Measurements from ENCODE around the gene XRCC5.
"Not testable (repeated sequence)": the region's sequence is repeated elsewhere in the genome, so short reads cannot be mapped to it uniquely, and the experiment has no call there.

The XRCC5 gene

GRCh38 chr2:216206041-216206703 is 97.0 kb downstream of the XRCC5 start:
- DNase-seq, result no peak

GRCh38 chr2:216206821-216207220 is 97.7 kb downstream of the XRCC5 start:
- DNase-seq, result no peak

- DNase-seq, result not testable (repeated sequence)
These were observed 99.5 kb downstream of the XRCC5 start for GRCh38 chr2:216208661-216209060.

GRCh38 chr2:216210701-216211540 is 101.8 kb downstream of the XRCC5 start:
- DNase-seq, result no peak

- DNase-seq, result no peak
These were observed 102.5 kb downstream of the XRCC5 start for GRCh38 chr2:216211614-216212145.

DNA sequence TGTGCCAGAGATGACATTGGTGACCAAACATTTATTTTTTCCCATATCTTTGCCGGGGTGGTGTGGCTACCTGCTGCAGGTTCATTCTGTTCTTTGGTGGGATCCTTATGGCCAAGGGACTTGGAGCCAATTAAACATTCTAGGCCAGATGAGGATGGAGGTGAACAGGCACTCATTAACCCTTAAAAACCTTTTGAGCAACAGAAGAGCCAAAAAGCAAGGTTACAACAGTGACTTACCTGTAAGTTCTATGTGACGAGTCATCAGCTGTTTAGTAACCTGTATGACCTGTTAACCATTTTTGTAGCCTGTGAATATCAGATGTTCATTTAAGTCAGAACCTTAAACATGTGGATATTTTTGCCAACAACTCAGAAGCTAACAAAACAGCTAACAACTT is 105.6 kb downstream of the XRCC5 start:
- DNase-seq, result no peak

DNA sequence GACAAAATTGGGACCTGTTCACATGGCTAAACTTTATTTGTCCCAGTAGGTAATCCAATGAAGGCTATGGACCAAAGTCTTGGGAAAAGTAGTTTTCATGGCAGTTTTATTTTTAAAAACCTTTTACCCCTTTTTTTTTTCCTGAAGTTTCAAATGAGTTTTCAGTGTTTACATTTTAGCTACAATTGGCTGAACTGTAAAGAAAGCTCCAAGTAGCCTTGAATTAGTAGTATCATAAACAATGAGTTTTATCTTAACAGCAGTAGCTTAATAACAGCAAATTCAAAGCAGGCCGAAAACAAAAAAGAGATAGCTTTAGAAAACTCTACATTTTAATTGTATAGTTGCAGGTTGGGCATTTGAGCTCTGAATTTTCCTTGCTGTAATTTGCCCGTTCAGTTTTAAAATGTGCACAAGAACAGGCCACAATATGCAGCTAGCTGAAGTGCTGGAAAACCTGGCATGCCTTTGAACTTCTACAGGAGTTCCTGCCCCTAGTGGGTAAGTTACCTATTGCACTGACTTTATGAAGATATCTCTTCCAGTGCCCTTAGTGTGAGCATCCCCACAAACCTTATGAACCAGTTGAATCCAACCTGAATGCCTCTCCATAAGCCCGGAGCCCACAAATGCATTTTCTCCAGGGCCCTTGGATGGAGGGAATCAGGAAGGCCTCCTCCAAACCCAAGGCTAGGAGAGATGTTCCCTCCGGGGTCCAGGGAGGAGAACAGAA is 106.7 kb downstream of the XRCC5 start:
- no peak for DNase-seq

GRCh38 chr2:216216951-216217903 is 108.1 kb downstream of the XRCC5 start:
- DNase-seq, result no peak

DNA sequence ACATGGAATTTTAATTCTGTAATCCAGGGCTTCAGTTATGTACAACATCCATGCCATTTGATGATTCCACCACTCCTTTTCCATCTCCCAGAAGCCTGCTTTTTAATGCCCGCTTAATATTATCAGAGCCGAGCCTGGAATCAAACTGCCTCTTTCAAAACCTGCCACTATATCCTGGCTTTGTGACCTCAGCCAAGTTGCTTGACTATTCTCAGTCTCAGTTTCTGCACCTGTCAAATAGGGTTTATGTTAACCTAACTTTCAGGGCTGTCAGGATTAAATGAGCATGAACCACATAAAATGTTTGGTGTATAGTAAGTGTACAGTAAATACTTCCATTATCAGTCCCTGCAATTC is 108.7 kb downstream of the XRCC5 start:
- DNase-seq, result no peak

GRCh38 chr2:216219861-216220260 is 110.7 kb downstream of the XRCC5 start:
- DNase-seq, result no peak

GRCh38 chr2:216220976-216221375 is 111.8 kb downstream of the XRCC5 start:
- no peak for DNase-seq

DNA sequence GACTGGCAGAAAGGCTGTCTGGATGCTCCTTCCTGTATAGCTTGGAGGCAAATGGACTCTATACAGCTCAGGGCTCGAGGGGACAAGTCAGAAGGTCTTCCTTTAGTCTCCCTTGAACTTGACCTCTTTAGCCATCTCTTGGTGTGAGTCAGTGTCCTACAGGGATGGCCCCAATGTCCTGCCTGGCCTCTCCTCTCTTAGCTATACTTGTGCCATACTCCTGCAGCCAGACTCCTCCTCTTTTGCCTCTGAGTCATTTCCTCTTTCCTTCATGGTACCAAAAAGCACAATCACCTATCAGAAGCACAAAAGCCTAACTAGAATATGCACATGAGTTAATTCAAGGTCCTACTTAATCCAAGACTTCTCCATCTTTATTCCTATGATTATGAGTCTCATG is 112.7 kb downstream of the XRCC5 start:
- DNase-seq, result no peak

- no peak for DNase-seq
These were observed 113.7 kb downstream of the XRCC5 start for GRCh38 chr2:216222650-216223352.

DNA sequence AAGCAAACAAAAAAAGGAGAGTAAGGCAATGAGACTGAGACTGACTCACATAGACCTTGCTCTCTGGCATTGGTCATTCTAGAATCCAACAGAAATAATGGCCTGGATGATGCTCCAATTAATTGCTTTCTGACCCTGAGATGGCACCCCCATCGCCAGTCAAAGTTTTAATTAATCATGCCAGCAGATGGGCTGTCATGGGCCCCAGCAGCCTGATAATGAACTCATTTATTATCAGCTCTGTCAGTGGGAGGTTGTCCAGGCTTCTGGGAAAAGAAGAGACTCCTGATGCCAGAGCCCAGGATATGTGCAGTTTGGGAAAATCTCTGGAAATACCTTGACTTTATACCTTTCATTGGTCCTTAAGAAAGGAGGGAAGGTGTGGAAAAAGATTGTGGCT is 115.2 kb downstream of the XRCC5 start:
- no peak for DNase-seq

- no peak for DNase-seq
These were observed 120.2 kb downstream of the XRCC5 start for GRCh38 chr2:216229277-216229914.

DNA sequence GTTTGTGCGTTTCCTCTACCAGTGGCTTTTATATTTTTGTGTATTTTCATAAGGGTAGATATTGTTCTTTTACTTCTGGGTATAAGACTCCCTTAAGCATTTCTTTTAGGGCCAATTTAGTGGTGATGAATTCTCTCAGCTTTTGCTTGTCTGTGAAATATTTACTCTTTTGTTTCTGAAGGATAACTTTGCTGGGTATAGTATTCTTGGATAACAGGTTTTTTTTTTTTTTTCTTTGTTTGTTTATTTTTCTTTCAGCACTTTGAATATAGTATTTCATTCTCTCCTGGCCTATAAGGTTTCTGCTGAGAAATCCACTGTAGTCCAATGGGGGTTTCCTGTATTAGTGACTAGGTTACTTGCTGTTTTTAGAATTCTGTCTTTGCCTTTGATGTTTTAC is 122.7 kb downstream of the XRCC5 start:
- DNase-seq, result no peak

DNA sequence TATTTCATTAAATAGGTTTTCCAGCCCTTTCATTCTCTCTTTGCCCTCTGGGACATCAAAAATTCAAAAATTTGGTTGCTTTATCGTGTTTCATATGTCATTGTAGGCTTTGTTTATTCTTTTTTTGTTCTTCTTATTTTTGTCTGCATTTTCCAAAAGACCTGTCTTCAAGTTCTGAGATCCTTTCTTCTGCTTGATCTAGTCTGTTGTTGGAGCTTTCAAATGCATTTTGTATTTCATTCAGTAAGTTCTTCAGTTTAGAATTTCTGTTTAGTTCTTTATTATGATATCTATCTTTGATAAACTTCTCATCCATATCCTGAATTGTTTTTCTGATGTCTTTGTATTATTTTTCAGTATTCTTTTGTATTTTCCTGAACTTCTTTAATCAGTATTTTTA is 123.6 kb downstream of the XRCC5 start:
- no peak for DNase-seq

DNA sequence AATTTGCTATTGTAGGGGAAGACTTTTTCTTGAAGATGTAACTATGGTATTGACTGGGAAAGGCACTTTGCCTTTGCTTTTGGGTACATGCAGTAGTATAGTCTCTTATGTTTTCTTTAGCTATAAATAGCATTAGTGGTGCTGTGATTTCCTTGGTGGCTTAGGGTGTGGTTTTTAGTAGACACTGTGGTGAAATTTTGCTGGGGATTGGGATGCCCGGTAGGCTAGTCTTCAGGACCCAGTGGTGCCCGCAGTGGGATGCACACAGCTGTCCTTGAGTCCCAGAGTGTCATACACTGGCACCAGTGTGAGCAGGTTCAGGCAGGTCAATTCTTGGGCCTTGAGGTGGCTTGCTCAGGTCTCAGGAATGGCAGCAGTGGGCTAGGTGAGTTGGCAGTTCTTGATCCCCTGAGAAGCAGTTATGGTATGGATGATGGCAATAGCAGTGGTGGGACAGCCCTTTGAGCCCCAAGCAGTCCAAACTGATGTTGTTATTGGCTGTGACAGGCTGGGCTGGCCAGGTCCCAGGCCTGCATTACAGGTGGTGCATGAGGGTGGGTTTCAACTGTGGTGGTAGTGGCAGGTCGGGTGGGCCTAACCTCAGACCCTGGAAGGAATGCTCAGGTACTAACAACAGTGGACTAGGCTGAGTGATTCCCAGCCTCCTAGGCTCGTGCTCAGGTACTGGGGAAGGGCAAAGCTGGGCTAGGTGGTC is 124.3 kb downstream of the XRCC5 start:
- no peak for DNase-seq

DNA sequence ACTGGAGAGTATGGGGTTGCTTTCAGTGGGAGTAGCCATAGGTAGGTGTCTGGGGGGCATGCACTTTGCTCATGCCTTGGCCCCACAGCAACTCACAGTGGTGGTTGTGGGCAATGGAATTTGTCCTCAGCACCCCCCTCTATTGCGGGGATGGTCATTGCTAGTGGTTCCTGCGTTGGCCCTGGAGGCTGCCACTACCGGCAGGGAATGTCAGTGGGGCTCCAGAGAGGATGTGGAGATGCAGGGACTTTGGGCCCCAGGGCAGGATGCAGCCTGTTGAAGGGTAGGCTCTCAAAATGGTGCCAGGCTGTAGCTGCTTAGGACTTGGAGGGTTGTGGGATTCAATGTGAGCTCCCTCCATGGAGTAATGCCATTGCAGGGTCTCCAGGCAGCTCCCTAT is 125.0 kb downstream of the XRCC5 start:
- no peak for DNase-seq

DNA sequence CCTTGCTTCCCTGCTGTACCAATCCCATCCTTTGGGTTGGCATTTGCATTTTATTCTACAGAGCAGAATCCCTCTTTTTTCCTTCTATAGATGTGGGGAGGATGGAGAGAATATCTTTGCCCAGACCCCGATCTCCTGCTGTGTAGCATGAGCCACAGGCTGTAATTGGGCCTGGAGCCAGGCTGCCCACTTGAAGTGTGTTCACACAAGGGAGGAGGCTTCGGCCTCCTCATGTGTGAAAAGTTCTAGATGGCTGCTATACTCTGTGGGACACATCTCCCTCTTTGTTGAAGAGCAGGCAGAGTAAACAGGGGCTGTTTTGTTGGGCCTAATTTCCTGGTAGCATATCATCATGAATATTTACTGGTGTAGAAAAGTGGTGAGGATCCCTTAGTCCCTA is 126.3 kb downstream of the XRCC5 start:
- no peak for DNase-seq

- DNase-seq, result no peak
These were observed 126.7 kb downstream of the XRCC5 start for GRCh38 chr2:216235896-216236295.

All from NCI-H1930 (cell line).